ENCODE results near the gene CFAP73. TPM values are rescaled to one million over a fixed set of nuclear protein-coding genes. Genes with fewer than 3 reads are reported as not detected.
A peak's percentile ranks its signal among the peaks of the same experiment; 100 is the strongest.

CFAP73 gene
- total RNA-seq, 1 experiment from 2014 or later, result 0.97 TPM

- no peak for DNase-seq (ENCODE audit: extremely low read depth, low read depth)
These were observed 31.4 kb upstream of the CFAP73 start for GRCh38 chr12:113118142-113118541.

- DNase-seq (ENCODE audit: extremely low read depth, low read depth), result no peak
These were observed 29.4 kb upstream of the CFAP73 start for GRCh38 chr12:113119980-113120669.

GRCh38 chr12:113120670-113121370 is 28.7 kb upstream of the CFAP73 start:
- DNase-seq (ENCODE audit: extremely low read depth, low read depth), result no peak

- DNase-seq (ENCODE audit: extremely low read depth, low read depth), result no peak
These were observed 21.7 kb upstream of the CFAP73 start for GRCh38 chr12:113127791-113128199.

GRCh38 chr12:113128802-113129663 is 20.5 kb upstream of the CFAP73 start:
- no peak for DNase-seq (ENCODE audit: extremely low read depth, low read depth)

GRCh38 chr12:113129664-113130456 is 19.7 kb upstream of the CFAP73 start:
- DNase-seq (ENCODE audit: extremely low read depth, low read depth), result no peak

- no peak for DNase-seq (ENCODE audit: extremely low read depth, low read depth)
These were observed 18.9 kb upstream of the CFAP73 start for GRCh38 chr12:113130457-113131135.

- DNase-seq (ENCODE audit: extremely low read depth, low read depth), result no peak
These were observed 18.0 kb upstream of the CFAP73 start for GRCh38 chr12:113131556-113131955.

- DNase-seq (ENCODE audit: extremely low read depth, low read depth), result no peak
These were observed 16.5 kb upstream of the CFAP73 start for GRCh38 chr12:113133036-113133435.

GRCh38 chr12:113133666-113134065 is 15.9 kb upstream of the CFAP73 start:
- DNase-seq (ENCODE audit: extremely low read depth, low read depth), result no peak

GRCh38 chr12:113134071-113134470 is 15.5 kb upstream of the CFAP73 start:
- DNase-seq (ENCODE audit: extremely low read depth, low read depth), result no peak

GRCh38 chr12:113134521-113134951 is 15.0 kb upstream of the CFAP73 start:
- DNase-seq (ENCODE audit: extremely low read depth, low read depth), result no peak

- peak; percentile 69 for DNase-seq (ENCODE audit: extremely low read depth, low read depth)
These were observed 14.1 kb upstream of the CFAP73 start, which contains the start of gene RASAL1 for GRCh38 chr12:113135178-113136127. TSS of gene RASAL1 (minus strand) at chr12:113135761. CDS start at chr12:113135462, 299 bp downstream.

- DNase-seq (ENCODE audit: extremely low read depth, low read depth), result peak; percentile 23
These were observed 13.2 kb upstream of the CFAP73 start for GRCh38 chr12:113136128-113136989.

GRCh38 chr12:113136990-113137511 is 12.5 kb upstream of the CFAP73 start:
- peak; percentile 5 for DNase-seq (ENCODE audit: extremely low read depth, low read depth)

GRCh38 chr12:113137861-113138783 is 11.4 kb upstream of the CFAP73 start:
- no peak for DNase-seq (ENCODE audit: extremely low read depth, low read depth)
